Fibroblast of pulmonary artery (primary cell): ENCODE measurements around the gene WNK4.
A peak's percentile ranks its signal among the peaks of the same experiment; 100 is the strongest.
"Not testable (repeated sequence)": the region's sequence is repeated elsewhere in the genome, so short reads cannot be mapped to it uniquely, and the experiment has no call there.

Source experiments
- DNase-seq: peaks from one replicate; pipeline ENCODE4 v3.0.0-alpha.2; 2010; ENCODE audit warnings: low read depth
- H3K4me3 ChIP-seq: replicated peaks from 2 replicates; pipeline ENCODE4 v1.5.1; 2011; ENCODE audit warnings: low read depth, mild to moderate bottlenecking, control low read depth, low read length, moderate library complexity
- CTCF ChIP-seq: IDR thresholded peaks from 2 replicates; pipeline ENCODE4 v1.5.1; 2011; ENCODE audit warnings: mild to moderate bottlenecking, control low read depth, low read length, inconsistent platforms; ENCODE audit errors: missing control alignments

Gene WNK4

GRCh38 chr17:42779936-42780850 lies at the start of gene WNK4:
WNK4 (plus strand) TSS chr17:42780610; CDS start chr17:42780699, 89 bp downstream.
- peak; percentile 48 for DNase-seq
- peak within 1 kb of the TSS; percentile 70 for H3K4me3 ChIP-seq
- no peak for TF ChIP-seq CTCF

GRCh38 chr17:42740699-42741098 lies 39.7 kb upstream of the WNK4 start:
- no peak for DNase-seq
- no peak for TF ChIP-seq CTCF
- H3K4me3 ChIP-seq = no peak overlapping the region

GRCh38 chr17:42742916-42743315 lies 37.5 kb upstream of the WNK4 start:
- DNase-seq = not testable (repeated sequence)

GRCh38 chr17:42743595-42744282 lies 36.7 kb upstream of the WNK4 start:
- peak; percentile 33 for DNase-seq
- TF ChIP-seq CTCF = peak; percentile 31
- peak overlapping the region; percentile 75 for H3K4me3 ChIP-seq

More at GRCh38 chr17:42742916-42743315, 37.5 kb upstream of the WNK4 start:
- not testable (repeated sequence) for H3K4me3 ChIP-seq

- no peak for TF ChIP-seq CTCF
- H3K4me3 ChIP-seq = peak overlapping the region; percentile 75
- peak; percentile 44 for DNase-seq
Observed at GRCh38 chr17:42744283-42744805, 36.1 kb upstream of the WNK4 start.

- TF ChIP-seq CTCF = no peak
- H3K4me3 ChIP-seq = peak within 1 kb of the TSS; percentile 75
- DNase-seq = peak; percentile 91
Observed at GRCh38 chr17:42744806-42745617, 35.4 kb upstream of the WNK4 start, which contains the start of gene EZH1. EZH1 (minus strand) TSS chr17:42745040; CDS start chr17:42728941, 16,099 bp downstream.
